PC-3 (cell line): Measurements from ENCODE around the gene DLX5. TPM values are rescaled to one million over a fixed set of nuclear protein-coding genes. Genes with fewer than 3 reads are reported as not detected.

Experiments used
- ATAC-seq: fragments of 200-7000 bp; cut with Tn5 transposase; 2 replicates; pipeline ENCODE4 v1.9.1; 2020; ENCODE audit warnings: mild to moderate bottlenecking, moderate library complexity
- BruUV-seq: library from RNA; stranded (reverse); fragments of 400-500 nt; replicated peaks from 2 replicates; lab custom pipeline; 2021; lab: Mats Ljungman, UMichigan
- CTCF ChIA-PET: fragments of 300-600 bp; sonication (Branson Sonifier 250); formaldehyde crosslinking; loops from one replicate; lab custom pipeline; 2022; ENCODE audit warnings: antibody characterized with exemption; lab: Charles Lee
- POLR2A ChIA-PET: fragments of 300-600 bp; sonication (Branson Sonifier 250); formaldehyde crosslinking; loops from one replicate; lab custom pipeline; 2022; ENCODE audit warnings: antibody characterized with exemption; ENCODE audit not compliant: unreplicated experiment; lab: Charles Lee
- DNase-seq: peaks from one replicate; pipeline ENCODE4 v3.0.0-alpha.2; 2015
- H2AFZ ChIP-seq: fragments of 300-600 bp; sonication (generic); 2 replicates; pipeline ENCODE4 v1.6.0; 2016; ENCODE audit warnings: antibody characterized with exemption, low read length
- H3F3A ChIP-seq: fragments of 300-600 bp; sonication (generic); one replicate; pipeline ENCODE4 v1.6.0; 2017; ENCODE audit warnings: antibody characterized with exemption, low read length, control low read depth, mild to moderate bottlenecking; ENCODE audit not compliant: unreplicated experiment
- H3K27ac ChIP-seq: fragments of 300-600 bp; sonication (generic); 2 replicates; pipeline ENCODE4 v1.5.1; 2016; ENCODE audit warnings: mild to moderate bottlenecking, low read length
- H3K27me3 ChIP-seq: fragments of 300-600 bp; sonication (generic); 2 replicates; pipeline ENCODE4 v1.6.1; 2016; ENCODE audit warnings: low read length, mixed read lengths
- H3K36me3 ChIP-seq: fragments of 300-600 bp; sonication (generic); 2 replicates; pipeline ENCODE4 v1.6.1; 2016; ENCODE audit warnings: low read depth, mixed run types, low read length, mixed read lengths
- H3K4me1 ChIP-seq: fragments of 300-600 bp; sonication (generic); 2 replicates; pipeline ENCODE4 v1.5.1; 2016; ENCODE audit warnings: low read length; ENCODE audit not compliant: insufficient read depth
- H3K4me2 ChIP-seq: fragments of 300-600 bp; sonication (generic); 2 replicates; pipeline ENCODE4 v1.6.0; 2016; ENCODE audit warnings: low read length
- H3K4me3 ChIP-seq: fragments of 300-600 bp; sonication (generic); 2 replicates; pipeline ENCODE4 v1.5.1; 2016; ENCODE audit warnings: mild to moderate bottlenecking, low read length, mixed read lengths
- H3K79me2 ChIP-seq: fragments of 300-600 bp; sonication (generic); 2 replicates; pipeline ENCODE4 v1.6.1; 2017; ENCODE audit warnings: low read length, mixed read lengths
- H3K9ac ChIP-seq: fragments of 300-600 bp; sonication (generic); 2 replicates; pipeline ENCODE4 v1.6.0; 2016; ENCODE audit warnings: mild to moderate bottlenecking, low read length
- H3K9me2 ChIP-seq: fragments of 300-600 bp; sonication (generic); replicated peaks from 2 replicates; pipeline ENCODE4 v1.6.1; 2016; ENCODE audit warnings: mixed run types, low read length, mixed read lengths
- H3K9me3 ChIP-seq: fragments of 300-600 bp; sonication (generic); 2 replicates; pipeline ENCODE4 v1.6.1; 2016; ENCODE audit warnings: low read length, mixed read lengths
- H4K20me1 ChIP-seq: fragments of 300-600 bp; sonication (generic); 2 replicates; pipeline ENCODE4 v1.6.1; 2016; ENCODE audit warnings: low read length, mixed read lengths
- CTCF ChIP-seq: fragments of 300-600 bp; sonication (generic); conservative IDR thresholded peaks from 2 replicates; pipeline ENCODE4 v1.5.1; 2017; ENCODE audit warnings: antibody characterized with exemption, low read depth, mild to moderate bottlenecking, low read length
- EZH2 ChIP-seq: fragments of 300-600 bp; sonication (generic); IDR thresholded peaks from one replicate; pipeline ENCODE4 v1.6.1; 2017; ENCODE audit warnings: antibody characterized with exemption, mild to moderate bottlenecking, low read length; ENCODE audit not compliant: unreplicated experiment
- EZH2phosphoT487 ChIP-seq: fragments of 300-600 bp; sonication (generic); IDR thresholded peaks from 2 replicates; pipeline ENCODE4 v1.6.1; 2018; ENCODE audit warnings: mild to moderate bottlenecking, antibody characterized with exemption, low read length, borderline replicate concordance
- intact Hi-C: fragments of 100-400 bp; cut with micrococcal nuclease; formaldehyde crosslinking; loops from 2 replicates; pipeline ENCODE4 v1.9.0; 2023
- total RNA-seq: library from RNA; depleted of rRNA; stranded (reverse); fragments of >200 nt; gene quantifications from 2 replicates; pipeline ENCODE4 v1.2.3, GENCODE V29; 2014

The DLX5 gene
- total RNA-seq, 1 experiment from 2014 or later = 0.15 TPM

- Histone ChIP-seq H3K4me1 (peaks cover 8% of the 10 kb centered on the region), H3K4me3 (no peak overlapping the region), H3K27ac (no peak overlapping the region), H3K27me3 (peaks cover 4% of the 10 kb centered on the region; the same call in 1 of the 2 replicates), H3K4me2 (no peak overlapping the region), H2AFZ (no peak overlapping the region), H3K9ac (no peak overlapping the region), H3K9me3 (no peaks in the 10 kb centered on the region), H3K9me2 (no peaks in the 10 kb centered on the region), H3K36me3 (no peaks in the 10 kb centered on the region), H3K79me2 (no peaks in the 10 kb centered on the region), H3F3A (no peaks in the 10 kb centered on the region), H4K20me1 (no peaks in the 10 kb centered on the region)
- DNase-seq (no peak), ATAC-seq (no peak)
- no peak for TF ChIP-seq EZH2phosphoT487
- no peak for TF ChIP-seq CTCF
- no peak for TF ChIP-seq EZH2
- CTCF ChIA-PET = no interaction called here
- intact Hi-C loops = no loop called here
- POLR2A ChIA-PET = no interaction called here
- BruUV-seq = no TSS peak
Measured at GRCh38 chr7:96985992-96986391, 38.6 kb downstream of the DLX5 start.

GRCh38 chr7:96982586-96982985, 42.0 kb downstream of the DLX5 start:
- H3K36me3 ChIP-seq = no peaks in the 10 kb centered on the region
- H3K27me3 ChIP-seq = no peaks in the 10 kb centered on the region; the same call in 1 of the 2 replicates
- H3K4me1 ChIP-seq = peaks cover 8% of the 10 kb centered on the region
- BruUV-seq = no TSS peak
- no peak overlapping the region for H3K9ac ChIP-seq
- no peak overlapping the region for H3K27ac ChIP-seq
- intact Hi-C loops = no loop called here
- no peaks in the 10 kb centered on the region for H4K20me1 ChIP-seq
- DNase-seq (peak; percentile 69), ATAC-seq (no peak)
- no peak overlapping the region for H2AFZ ChIP-seq
- no peaks in the 10 kb centered on the region for H3F3A ChIP-seq
- no peaks in the 10 kb centered on the region for H3K9me3 ChIP-seq
- ChIA-PET POLR2A (no interaction called here), CTCF (no interaction called here)
- H3K4me3 ChIP-seq = no peak overlapping the region
- H3K79me2 ChIP-seq = no peaks in the 10 kb centered on the region
- peak overlapping the region; percentile 22; the same call in 1 of the 2 replicates for H3K4me2 ChIP-seq
- H3K9me2 ChIP-seq = no peaks in the 10 kb centered on the region
- TF ChIP-seq CTCF (no peak), EZH2phosphoT487 (no peak), EZH2 (no peak)

- H3F3A ChIP-seq = no peaks in the 10 kb centered on the region
- H3K4me1 ChIP-seq = peaks cover 8% of the 10 kb centered on the region
- H3K9me2 ChIP-seq = no peaks in the 10 kb centered on the region
- no TSS peak for BruUV-seq
- H3K79me2 ChIP-seq = no peaks in the 10 kb centered on the region
- H4K20me1 ChIP-seq = no peaks in the 10 kb centered on the region
- CTCF ChIA-PET = no interaction called here
- no peak overlapping the region for H3K4me3 ChIP-seq
- POLR2A ChIA-PET = no interaction called here
- no peak overlapping the region for H2AFZ ChIP-seq
- H3K4me2 ChIP-seq = no peak overlapping the region
- H3K27ac ChIP-seq = no peak overlapping the region
- DNase-seq (no peak), ATAC-seq (no peak)
- TF ChIP-seq CTCF (no peak), EZH2 (no peak), EZH2phosphoT487 (no peak)
- no peaks in the 10 kb centered on the region for H3K9me3 ChIP-seq
- no peaks in the 10 kb centered on the region for H3K27me3 ChIP-seq
- intact Hi-C loops = no loop called here
- no peak overlapping the region for H3K9ac ChIP-seq
- no peaks in the 10 kb centered on the region for H3K36me3 ChIP-seq
Measured at GRCh38 chr7:96979551-96980276, 44.9 kb downstream of the DLX5 start.
